ENCODE data around the gene MOB2.

MOB2 gene

DNA sequence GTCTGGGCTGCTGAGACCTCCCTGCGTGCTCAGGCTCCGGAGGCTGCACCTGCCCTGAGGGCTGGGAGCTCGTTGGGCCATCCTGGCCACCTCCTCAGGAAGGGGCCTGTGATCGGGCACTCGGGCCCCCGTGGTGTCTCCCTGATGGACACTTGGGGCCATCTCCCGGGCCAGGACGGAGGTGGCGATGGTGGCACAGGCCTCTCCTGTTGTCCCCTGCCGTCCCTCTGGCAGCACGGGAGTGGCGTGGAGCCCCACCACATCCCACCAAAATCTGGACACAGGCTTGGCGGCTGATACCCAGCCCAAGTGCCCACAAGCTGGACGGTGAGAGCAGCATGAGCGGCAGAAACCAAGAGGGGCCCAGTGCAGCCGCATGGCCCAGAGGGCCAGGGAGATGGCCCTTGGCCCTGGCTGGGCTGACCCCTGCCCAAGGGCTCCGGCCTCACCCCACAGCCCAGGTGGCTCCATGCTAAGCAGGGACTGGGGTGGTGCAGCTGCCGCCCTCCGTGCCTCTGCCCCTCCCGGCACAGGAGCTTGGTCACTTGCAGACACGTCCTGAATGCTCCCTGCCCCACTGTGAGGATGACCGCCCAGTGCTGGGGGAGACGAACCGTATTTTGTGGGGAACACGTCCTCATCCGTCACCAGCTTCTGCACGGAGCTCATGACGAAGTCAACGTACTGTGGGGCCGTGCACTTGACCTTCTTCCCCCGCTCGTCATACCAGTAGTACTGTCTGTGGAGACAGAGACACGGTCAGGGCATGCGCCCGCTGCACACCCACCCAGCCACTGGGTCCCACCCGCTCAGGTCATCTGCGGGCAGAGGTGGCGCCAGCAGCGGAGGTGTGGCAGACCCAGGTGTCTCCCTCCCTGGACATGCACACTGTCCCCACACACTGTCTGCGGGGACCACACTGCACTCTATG is 15.6 kb downstream of the MOB2 start:
- no peak for DNase-seq

DNA sequence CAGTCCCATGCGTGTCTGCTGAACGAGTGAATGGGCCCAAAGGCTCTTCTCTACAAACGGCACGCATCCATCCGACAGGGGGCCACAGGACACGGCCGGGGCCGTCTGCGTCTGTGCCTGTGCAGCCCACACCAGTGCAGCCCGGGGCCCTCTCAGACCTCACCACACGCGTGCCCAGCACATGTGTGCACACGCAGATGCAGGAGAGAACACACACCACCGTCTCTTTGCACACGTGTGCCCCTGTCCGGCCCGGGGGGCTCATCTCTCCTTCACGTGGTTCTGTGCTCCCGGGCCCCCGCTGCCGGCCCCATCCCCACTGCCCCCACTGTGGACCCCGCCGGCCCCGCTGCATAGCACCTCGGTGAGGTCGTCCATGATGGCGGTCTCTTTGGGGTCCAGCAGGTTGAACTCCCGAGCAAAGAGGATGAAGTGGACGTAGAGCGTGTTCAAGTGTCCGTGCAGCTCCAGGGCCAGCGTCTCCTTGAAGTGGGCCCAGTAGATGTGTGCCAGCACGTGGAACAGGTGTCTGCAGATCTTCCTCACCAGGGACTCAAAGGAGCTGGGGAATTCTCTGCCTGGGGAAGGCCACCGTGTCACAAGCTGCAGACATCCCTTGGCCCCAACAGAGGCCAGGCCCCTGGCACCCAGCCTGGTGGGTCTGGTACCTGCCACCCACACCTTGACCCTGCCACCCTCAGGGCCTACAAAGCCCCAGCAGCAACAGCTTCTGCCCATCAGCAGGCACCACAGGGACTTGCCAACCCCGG is 16.5 kb downstream of the MOB2 start:
- DNase-seq: no peak

DNA sequence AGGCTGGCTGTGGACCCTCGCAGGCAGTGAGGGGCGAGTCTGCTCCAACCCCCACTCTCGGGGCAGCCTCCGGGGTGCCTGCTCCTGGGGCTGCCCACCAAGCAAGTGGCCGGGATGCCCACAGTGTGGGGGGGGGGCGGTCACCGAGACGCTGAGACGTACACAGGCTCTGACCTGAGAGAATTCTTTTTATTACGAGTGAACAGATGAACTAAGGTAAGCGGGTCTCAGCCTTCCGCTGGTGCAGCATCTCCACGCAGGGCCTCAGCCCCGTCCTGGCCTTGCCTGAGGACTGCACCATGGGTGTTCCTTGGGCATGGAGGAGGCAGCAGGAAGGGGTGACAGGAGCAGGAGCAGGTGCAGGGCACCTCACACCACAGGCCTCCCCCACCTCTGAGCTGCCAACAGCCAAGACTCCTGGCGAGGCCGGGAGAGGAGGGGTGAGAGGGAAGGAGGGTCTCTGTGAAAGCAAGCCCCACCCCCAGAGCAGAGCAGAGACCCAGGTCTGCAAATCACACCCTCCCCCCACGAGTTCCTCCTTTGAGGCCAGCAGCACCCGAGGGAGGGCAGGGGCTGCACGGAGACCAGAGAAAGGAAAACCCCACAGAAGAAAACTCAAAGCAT is 17.2 kb downstream of the MOB2 start:
- DNase-seq: no peak

DNA sequence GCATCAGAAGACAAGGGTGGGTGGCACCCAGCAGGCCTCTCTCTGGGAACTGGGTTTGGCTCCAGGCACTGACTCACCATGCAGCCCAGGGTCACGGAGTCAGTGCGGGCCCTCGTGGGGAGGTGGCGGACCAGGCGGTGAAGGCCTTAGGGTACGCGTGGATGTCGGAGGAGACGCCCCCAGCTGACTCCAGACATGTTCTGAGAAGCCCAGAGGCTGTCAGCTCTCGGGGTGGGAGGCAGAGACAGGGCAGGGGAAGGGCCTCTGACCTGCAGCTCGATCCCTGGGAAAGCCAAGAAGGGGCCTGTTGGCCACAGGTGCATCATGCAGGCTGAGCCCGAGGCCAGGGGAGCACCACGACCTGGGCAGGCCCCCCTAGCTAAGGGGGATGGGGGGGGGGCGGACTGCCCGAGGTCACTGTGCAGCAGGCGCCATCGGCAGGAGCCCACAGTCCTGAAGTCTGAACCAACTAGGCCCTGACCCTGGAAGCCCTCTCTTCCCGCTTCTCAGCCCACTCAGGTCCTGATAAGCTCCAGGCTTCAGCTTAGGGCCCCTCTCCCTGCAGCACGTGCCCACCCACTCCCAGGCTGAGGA is 18.0 kb downstream of the MOB2 start:
- no peak for DNase-seq

DNA sequence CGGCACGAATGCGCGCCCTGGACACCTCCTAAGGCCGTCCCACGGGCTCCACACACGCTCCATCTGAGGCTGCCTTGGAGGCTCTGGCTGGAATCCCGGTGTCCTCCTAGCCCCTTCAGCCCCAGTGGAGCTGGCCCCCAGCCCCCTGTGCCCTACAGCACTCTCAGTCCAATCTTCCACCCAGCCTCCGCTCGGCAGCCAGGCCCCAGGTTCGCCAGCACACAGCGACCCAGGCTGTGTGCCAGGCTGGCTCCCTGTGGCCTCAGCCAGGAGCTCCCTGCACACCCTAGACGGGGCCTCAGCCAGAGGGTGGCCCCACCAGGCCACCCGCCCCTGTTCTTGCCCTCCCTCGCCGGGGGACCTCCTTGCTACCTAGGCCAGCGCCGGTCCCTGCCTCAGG is 18.6 kb downstream of the MOB2 start:
- DNase-seq: no peak

DNA sequence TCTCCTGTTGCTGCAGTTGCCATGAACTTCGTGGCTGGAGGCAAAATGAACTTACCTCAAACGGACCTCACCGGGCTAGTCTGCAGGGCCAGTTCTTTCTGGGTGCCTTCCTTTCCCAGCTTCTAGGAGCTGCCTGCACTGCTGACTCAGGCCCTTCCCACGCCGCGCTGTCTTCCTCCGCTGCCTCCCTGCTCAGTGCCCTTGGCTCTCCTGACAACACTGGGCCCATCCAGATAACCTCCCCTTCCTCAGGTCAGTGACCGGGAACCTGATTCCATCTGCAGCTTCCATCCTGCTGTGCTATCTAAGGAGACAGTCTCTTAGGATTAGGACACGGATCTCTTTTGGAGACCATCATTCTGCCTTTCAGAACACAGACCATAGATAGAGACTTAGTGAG is 19.3 kb downstream of the MOB2 start:
- DNase-seq: no peak

DNA sequence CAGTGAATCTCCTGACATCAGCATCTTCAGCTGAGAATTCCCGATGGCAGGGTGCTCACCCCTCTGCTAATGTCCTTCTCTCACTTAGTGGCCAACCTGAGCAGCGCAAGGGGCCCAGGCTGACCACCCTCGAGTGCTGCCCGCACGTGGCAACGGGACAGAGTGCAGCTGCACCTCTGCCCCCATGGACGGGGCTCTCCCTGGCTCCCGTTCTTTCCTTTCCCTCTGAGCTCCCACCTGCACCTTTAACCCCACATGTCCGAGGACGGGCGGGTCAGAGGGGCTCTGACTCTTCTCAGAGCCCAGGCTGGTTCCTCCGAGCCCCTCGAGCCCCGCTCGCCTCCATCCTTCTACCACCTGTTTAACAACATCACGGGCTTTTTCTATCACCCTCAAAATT is 19.8 kb downstream of the MOB2 start:
- no peak for DNase-seq

DNA sequence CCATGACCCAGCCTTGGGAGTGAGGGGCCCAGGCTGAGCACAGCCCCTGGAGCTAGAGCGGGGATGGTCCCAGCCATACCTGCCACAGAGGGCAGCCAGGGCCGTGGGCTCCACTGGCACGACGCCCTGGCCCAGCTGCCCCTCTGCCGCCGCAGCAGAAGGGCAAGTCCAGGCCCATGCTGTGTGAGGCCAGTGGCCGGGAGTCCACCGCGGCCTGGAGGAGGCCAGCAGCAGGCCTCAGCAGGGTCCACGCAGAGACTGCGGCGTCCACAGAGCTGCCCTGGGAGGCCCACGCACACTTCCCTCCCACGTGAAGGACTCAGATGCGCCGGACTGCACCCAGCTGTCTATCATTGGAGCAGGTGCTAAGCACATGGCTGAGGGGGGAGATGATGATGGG is 23.5 kb downstream of the MOB2 start:
- DNase-seq: no peak

DNA sequence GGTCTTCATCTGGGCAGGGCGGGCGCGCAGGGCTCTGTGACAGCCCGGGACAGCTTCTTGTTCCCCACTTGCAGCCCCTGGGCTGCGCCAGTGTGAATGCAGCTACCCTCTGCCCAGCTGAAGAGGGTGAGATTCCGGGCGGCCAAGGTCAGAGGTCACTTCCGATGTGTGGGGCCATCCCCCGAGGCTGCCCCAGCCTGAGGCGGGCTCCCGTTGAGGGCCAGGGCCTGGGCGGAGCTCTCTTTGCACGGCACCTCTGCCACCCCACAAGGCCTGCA is 23.9 kb downstream of the MOB2 start:
- DNase-seq: no peak

DNA sequence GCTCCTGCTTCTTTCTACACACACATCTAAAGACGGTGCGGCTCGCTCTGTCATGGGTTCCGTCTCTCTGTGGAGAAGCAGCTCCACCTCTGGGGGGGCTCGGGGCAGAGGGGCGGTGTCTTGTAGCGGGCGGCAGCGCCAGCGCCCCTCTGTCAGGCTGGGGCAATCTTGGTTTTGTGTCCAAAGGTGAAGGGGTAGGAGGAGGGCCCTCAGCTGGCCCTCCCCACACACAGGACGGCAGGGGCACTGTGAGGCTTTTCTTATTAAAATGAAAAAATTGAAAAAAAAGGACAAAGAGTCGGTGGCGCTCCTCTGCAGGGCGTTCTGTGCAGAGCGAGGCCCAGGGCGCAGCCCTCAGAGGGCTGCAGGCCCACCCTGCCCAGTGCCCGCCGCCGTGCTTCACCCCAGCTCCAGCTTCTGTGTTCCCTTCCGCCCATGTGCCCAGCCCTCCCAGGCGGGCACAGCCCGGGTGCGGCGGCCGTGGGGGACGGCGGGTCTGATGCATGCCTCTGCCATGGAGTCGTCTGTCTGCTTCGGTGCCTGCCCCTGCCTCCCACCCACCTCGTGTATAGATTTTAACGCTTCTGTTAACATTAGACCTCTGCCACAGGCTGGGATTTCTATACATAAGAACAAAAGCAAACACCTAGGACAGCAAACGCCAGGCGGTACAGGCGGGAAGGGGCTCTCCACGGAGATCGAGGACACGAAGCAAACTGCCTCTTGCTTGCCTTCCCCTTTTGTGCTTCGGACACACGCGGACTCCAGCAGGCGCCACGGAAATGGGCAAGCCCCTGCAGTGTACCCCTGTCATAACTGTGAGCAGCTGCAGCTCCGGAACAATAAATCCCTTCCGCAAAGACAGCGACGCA is 24.5 kb downstream of the MOB2 start:
- DNase-seq: no peak

DNA sequence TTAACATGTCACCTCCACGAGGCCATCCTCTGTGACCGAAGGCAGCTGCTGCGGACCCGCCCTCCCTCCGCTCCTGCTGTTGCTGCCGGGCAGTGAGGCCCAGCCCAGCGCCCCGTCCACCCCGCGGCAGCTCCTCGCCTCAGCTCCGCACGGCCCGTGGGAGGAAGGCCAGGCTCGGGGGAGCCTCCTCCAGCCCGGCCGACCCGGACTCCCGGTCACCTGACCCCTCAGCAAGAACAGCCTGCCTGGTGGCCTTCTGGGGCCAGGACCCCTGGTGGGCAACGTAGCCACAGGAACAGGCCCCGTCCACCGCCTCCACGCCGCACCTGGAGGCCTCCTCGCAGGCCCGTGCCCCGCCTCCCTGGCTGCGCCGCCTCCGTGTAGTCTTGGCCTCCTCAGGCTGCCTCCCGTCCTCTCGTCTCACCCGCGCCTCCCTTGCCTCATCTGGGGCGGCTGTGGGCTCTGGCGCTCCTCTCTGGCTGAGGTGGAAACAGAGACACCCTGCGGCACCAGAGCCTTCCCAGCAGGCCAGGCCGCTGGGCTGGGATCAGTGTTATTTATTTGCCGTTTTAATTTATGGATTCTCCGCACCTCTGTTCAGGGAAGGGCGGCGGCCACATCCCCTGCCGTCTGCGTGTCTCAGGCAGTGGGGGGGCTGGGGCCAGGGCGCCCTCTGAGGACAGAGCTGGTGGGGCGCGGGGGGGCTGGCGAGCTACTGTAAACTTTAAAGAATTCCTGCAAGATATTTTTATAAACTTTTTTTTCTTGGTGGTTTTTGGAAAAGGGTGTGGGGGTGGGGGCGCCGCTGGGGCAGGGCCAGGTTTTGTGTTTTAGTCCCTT is 25.4 kb downstream of the MOB2 start:
- DNase-seq: no peak

DNA sequence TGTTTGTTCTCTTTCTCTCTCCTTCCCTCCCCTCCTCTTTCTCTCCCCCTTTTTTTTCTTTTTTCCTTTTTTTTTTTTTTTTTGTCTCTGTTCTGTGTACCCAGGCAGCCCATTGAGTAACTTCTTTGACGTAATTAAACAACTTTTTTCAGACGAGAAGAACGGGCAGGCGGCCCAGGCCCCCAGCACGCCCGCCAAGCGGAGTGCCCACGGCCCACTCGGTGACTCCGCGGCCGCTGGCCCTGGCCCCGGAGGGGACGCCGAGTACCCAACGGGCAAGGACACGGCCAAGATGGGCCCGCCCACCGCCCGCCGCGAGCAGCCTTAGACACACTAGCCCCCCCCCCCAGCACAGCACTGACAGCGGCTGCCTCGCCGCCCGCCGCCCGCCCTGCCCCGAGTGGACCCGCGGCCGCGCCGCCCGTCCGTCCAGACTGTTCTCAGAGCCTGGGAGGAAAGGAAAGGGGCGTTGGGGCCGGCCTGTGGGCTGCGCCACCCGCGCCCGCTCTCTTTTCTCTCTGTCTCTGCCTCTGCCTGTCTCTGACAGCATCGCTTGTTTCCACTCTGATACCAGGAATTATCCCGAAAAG is 26.1 kb downstream of the MOB2 start:
- DNase-seq: no peak

DNA sequence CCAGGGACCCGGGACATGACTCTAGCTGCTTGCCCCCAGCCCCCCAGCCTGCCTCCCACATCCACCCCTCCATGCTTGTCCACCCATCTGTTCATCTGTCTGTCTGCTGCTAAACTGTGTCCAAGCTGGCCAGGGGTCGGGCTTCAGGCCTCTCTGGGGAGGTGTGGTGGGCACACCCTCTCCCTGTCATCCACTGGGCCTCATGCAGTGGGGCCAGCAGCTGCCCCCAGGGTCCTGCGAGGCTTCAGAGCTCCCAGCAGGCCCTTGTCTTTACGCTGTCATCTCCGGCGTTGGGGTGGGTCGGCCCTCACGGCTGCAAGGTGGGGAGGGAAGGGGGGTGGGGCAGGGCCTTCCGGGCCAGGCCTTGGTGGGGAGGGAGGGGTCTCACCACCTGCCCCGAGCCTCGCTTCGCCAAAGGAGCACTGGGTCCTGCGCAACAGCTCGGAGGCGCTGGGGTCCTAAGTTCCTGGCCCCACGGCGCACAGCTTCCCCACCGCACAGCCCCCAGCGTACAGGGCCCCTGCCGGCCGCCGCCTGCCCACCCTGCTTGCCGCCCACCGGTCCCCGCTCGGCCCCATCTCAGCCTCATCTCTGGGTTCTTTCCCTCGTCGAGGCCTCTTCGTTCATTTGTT is 26.7 kb downstream of the MOB2 start:
- no peak for DNase-seq

DNA sequence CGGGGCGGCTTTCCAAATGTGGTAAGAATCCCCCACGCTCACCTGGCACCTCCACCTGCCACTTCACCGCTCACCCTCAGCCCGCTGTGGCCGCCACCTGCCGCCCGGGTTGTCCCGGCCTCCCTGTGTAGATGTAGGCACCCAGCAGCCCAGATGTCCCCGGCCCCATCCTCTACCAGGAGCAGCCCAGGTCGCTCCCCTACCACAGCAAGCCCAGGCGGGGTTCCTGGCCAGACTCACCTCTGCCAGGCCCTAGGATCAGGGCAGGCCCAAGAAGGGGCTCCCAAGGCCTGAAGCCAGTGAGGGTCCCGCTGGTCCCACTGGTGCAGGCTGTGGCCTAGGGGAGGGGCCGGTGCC is 27.4 kb downstream of the MOB2 start:
- DNase-seq: no peak

DNA sequence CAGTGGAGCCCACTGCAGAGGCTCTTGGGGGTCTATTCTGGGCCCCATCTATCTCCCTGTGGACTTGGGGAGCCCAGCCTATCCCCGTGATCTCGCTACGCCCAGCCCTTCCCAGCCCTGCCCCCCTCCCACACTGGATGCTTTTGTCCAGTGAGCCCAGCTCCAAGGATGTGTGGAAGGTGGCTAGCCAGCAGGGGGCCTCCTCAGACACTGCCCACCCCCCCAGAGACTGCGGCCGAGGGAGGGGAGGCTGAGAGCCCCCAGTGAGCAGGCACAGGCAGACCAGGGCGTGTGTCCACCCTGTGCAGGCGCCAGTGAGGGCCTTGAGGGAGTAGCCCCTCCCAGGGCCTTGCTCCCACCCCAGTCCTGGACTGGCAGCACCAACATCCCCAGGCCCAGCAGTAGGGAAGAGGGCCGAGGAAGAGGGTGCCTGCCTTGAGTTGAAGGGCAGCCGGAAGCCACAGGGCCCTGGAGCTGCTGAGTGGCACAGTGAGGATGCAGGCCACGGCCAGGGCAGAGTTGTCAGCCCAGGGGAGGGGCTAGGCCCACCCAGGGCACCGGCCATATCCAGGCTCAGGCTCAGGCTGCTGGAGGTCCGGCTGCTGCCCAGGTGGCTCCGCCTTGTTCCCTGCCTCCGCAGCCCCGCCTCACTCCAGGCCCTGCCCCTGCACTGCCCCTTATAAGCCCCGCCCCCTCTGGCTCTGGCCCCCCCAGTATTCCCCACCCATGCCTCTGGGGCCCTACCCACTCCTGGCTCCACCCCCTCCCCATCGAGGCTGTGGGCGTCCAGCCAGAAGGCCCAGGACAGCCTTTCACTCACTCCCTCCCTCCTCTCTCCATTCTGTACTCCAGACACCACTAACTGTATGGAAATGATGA is 28.0 kb downstream of the MOB2 start:
- no peak for DNase-seq

DNA sequence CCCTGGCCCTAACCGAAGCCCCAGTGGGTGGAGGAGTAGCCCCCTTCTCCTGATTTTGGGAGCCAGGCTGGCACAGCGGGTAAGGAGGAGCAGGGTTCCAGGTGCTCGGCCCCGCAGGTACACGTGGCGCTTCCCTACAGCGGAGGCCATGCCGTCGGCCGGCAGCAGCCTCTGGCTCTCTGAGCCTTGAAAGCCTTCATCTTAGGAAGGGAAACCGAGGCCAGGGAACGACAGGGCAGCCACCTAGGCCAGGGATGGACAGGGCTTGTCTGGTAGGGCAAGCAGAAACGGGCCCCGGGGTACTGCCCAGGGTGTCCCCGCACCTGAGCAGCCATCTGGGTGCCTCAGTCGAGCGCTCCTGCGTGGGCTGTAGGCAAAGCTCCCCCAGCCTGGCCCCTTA is 28.7 kb downstream of the MOB2 start:
- no peak for DNase-seq

DNA sequence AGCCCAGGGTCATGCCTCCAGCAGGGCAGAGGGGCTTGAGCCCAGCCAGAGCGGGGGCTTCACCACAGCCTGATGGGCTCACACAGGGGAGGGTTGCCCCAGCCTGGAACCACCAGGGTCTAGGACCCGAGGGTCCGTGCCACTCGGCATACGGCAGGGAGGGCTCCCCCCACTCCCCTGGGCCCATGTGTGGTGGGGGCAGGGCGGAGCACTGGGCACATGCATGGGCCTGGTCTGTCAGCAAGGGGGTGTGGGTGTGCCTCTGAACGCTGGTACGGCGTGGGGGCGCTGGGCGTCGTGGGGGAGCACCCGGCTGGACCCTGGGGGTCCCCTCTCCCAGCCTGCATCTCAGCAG is 29.3 kb downstream of the MOB2 start:
- no peak for DNase-seq

DNA sequence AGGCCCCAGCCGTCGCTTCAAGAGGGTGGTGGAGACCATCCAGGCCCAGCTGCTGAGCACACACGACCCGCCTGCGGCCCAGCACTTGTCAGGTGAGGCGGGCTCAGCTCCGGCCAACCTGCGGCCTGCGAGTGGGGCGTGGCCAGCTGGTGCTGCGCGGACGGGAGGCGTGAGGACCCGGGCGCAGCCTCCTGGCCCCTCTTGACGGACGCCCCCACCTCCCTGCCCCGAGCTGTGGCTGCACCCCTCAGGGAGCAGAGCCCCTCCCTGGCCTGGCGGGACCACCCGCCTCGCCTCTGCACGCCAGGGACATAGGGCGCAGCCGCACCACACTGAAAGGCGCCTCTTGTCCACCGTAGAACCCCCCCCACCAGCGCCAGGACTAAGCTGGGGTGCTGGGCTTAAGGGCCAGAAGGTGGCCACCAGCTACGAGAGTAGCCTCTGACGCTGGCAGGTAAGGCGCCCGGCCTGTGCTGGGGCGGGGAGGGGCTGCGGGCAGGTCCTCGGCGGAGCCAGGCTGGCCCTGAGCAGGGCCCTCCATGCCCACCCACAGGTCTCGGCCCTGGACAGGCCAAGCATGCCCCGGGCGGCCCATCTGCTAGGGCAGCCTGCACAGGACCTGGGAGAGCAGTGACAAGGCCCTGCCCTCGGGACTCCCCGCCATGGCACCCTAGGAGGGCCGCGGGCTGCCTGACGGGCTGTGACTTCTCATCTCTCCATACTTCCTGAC is 29.8 kb downstream of the MOB2 start:
- DNase-seq: no peak

DNA sequence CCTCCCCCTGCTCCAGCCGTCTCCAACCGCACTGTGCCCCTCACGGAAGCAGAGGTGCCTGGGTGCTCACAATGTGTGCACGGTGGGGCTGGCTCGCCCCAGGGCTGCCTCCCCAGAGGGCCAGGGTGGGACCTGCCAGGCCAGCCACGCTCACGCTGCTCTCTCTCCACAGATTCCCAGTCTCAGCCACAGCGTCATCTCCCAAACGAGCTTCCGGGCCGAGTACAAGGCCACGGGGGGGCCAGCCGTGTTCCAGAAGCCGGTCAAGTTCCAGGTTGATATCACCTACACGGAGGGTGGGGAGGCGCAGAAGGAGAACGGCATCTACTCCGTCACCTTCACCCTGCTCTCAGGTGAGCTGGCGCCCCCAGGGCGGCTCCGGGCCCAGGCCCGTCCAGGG is 30.4 kb downstream of the MOB2 start:
- DNase-seq: no peak
